ENCODE measurements around the gene CCDC60.

The CCDC60 gene

DNA sequence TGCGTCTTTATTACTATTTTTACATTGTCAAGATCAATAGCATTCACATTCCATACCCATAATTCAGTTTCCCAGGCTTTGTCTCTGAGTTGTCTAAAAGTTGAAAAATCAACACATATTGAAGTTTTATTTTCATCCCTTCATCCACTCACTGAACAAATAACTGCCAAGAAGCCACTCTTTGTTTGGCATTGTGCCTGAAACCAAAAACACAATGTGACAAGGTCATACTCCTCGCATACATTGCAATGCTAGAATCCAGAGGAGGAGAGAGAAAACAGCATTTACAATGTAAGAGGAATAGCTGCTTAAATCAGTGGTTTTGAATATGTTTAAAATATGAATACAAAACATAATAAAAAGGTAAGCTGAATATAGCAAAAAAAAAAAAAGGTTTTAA is 71.8 kb downstream of the CCDC60 start:
- H3K4me3 ChIP-seq (ENCODE audit: control insufficient read depth, low read depth, low read length) = no peak overlapping the region
- TF ChIP-seq, protein P1, sequence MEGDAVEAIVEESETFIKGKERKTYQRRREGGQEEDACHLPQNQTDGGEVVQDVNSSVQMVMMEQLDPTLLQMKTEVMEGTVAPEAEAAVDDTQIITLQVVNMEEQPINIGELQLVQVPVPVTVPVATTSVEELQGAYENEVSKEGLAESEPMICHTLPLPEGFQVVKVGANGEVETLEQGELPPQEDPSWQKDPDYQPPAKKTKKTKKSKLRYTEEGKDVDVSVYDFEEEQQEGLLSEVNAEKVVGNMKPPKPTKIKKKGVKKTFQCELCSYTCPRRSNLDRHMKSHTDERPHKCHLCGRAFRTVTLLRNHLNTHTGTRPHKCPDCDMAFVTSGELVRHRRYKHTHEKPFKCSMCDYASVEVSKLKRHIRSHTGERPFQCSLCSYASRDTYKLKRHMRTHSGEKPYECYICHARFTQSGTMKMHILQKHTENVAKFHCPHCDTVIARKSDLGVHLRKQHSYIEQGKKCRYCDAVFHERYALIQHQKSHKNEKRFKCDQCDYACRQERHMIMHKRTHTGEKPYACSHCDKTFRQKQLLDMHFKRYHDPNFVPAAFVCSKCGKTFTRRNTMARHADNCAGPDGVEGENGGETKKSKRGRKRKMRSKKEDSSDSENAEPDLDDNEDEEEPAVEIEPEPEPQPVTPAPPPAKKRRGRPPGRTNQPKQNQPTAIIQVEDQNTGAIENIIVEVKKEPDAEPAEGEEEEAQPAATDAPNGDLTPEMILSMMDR (IDR thresholded peaks at IDR 0.05; ENCODE audit: control insufficient read depth, insufficient read depth, low read depth, low read length, missing control alignments) = no peak
- DNase-seq (ENCODE audit: low read depth) = no peak

DNA sequence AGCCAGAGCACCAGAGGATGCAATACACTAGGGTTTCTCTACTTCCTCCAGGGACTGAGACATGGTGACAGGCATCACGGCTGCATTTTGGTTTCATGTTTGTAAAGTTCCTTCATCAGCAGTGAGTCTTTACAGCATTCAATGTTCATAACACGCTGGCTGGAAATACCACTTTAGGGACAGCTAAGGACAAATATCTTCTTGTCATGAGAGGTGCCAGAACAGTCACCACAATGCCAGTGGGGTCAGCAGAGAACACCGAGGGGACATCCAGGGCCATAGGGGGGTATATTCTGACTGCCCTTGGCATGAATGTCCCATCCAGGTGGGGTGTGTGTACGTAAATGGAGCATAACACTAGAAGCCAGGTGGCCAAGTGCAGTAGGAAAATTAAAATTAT is 72.3 kb downstream of the CCDC60 start:
- TF ChIP-seq, protein P1 (IDR thresholded peaks at IDR 0.05; ENCODE audit: control insufficient read depth, insufficient read depth, low read depth, low read length, missing control alignments) = no peak
- no peak for DNase-seq (ENCODE audit: low read depth)
- no peak overlapping the region for H3K4me3 ChIP-seq (ENCODE audit: control insufficient read depth, low read depth, low read length)

DNA sequence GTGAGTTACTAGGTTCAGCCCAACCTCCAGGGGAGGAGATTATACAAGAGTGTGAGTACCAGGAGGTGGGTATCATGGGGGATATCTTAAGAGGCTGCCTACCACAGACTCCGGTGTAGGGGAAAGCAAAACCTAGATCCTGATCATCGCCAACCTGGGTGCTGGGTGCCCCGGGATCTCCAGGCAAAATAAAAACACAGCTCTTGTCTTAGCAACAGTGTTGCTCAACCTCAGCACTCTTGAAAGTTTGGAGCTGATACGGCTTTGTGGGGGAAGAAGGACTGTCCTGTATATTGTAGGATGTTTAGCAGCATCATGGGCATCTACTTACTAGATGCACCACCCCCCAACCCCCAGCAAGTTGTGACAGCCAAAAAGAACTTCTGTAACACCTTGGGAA is 74.5 kb downstream of the CCDC60 start:
- TF ChIP-seq, protein P1 (IDR thresholded peaks at IDR 0.05; ENCODE audit: control insufficient read depth, insufficient read depth, low read depth, low read length, missing control alignments) = no peak
- no peak overlapping the region for H3K4me3 ChIP-seq (ENCODE audit: control insufficient read depth, low read depth, low read length)
- no peak for DNase-seq (ENCODE audit: low read depth)

DNA sequence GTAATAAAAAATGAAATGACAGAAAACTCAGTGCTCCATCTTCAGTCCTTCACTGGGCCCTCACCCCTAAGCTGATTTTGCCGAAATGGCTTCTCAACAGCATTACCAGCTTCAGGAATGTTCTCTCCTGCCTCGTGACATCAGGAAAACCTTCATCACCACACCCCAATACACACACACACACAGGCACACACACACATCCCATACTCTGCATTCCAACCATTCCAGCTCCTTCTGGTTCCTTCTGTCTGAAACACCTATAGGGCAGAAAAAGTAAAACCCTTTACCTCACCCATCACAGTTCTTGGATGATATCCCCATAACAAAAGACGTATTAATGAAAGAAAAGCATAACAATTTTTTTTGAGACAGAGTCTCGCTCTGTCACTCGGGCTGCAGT is 75.9 kb downstream of the CCDC60 start:
- no peak for DNase-seq (ENCODE audit: low read depth)
- no peak overlapping the region for H3K4me3 ChIP-seq (ENCODE audit: control insufficient read depth, low read depth, low read length)
- TF ChIP-seq, protein P1 (IDR thresholded peaks at IDR 0.05; ENCODE audit: control insufficient read depth, insufficient read depth, low read depth, low read length, missing control alignments) = no peak

DNA sequence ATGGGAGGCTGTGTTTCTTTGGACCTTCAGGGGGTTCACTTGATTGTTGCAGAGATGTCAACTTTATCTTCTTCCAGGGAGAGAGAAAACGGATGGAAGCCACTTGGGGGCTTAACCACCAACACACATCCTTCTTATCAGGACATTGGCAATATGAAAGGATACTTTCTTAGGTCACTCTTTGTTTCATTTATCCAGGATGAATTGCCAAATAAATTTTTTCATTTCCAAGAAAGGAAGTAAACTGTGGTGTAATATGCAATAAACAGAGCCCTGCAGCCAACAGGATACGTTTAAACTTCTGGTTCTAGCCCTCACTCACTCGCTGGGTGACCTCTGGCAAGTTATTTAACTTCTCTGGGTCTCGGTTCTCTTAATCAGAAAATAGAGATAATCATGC is 77.8 kb downstream of the CCDC60 start:
- H3K4me3 ChIP-seq (ENCODE audit: control insufficient read depth, low read depth, low read length) = no peak overlapping the region
- TF ChIP-seq, protein P1 (IDR thresholded peaks at IDR 0.05; ENCODE audit: control insufficient read depth, insufficient read depth, low read depth, low read length, missing control alignments) = no peak
- DNase-seq (ENCODE audit: low read depth) = no peak

DNA sequence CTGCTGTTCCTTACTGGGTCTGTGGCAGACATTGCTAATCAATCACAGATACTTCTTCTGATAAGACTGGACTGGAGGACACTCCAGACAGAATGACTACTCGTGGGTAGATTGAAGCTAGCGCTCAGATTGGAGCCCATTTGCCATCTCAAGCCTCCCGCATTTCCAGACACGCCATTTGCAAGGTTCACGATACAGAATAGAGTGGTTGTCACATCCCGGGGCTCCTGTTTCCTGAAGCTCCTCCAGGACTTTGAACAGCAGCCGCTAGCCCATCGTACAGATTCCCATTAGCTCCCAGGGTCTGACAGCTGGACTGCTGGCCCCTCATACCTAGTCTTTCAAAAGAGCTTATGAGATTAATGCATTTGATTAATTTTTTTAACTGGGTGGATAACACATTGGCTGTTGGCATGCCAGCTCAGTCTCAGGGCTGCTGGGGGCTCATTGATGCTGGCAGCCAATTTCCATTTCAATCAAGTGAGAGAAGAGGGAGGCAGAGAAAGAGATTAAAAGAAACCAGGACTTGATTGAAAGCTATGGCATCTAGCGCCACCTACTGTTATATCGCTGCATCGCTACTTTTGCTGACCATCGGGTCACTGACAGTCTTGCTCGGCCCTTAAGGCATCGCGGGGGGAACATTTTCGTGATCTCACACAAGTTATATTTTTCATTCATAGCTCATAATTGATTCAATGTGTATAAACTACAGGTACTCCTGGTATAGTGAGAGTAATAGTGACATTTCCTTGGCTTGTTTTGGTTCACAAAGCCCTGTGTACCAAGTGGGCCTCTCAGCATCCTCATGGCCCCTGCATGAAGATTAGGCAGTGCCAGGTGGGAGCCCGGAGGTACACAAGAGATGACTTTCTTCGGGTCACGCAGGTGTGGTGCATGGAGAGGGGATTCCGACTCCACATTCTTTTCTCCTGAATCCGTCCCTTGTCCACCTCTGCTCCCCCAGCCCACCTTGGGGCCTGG is 78.6 kb downstream of the CCDC60 start:
- no peak overlapping the region for H3K4me3 ChIP-seq (ENCODE audit: control insufficient read depth, low read depth, low read length)
- TF ChIP-seq, protein P1 (IDR thresholded peaks at IDR 0.05; ENCODE audit: control insufficient read depth, insufficient read depth, low read depth, low read length, missing control alignments) = peak; percentile 61

More for the DNA sequence above, 78.6 kb downstream of the CCDC60 start:
- DNase-seq (ENCODE audit: low read depth) = peak; percentile 1
